ENCODE data around the gene SCO2.

DNA sequence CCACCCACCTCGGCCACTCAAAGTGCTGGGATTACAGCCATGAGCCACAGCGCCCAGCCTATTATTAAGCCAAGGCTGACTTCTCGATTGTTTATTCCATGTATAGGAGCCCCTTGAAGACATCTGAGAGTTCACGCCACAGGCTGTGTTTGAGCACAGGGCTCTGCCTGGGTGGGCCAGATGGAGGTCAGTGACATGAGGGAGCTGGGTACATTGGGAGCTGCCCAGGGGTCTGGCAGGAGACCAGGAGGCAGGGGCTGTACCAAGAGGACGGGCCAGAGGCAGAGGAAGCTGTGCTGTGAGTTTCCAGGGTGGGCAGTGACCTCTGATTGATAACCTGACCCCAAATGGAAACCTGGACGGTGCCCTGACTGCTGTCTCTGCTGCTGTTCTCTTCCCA lies 23.3 kb downstream of the SCO2 start:
- TF ChIP-seq, protein P1, sequence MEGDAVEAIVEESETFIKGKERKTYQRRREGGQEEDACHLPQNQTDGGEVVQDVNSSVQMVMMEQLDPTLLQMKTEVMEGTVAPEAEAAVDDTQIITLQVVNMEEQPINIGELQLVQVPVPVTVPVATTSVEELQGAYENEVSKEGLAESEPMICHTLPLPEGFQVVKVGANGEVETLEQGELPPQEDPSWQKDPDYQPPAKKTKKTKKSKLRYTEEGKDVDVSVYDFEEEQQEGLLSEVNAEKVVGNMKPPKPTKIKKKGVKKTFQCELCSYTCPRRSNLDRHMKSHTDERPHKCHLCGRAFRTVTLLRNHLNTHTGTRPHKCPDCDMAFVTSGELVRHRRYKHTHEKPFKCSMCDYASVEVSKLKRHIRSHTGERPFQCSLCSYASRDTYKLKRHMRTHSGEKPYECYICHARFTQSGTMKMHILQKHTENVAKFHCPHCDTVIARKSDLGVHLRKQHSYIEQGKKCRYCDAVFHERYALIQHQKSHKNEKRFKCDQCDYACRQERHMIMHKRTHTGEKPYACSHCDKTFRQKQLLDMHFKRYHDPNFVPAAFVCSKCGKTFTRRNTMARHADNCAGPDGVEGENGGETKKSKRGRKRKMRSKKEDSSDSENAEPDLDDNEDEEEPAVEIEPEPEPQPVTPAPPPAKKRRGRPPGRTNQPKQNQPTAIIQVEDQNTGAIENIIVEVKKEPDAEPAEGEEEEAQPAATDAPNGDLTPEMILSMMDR (IDR thresholded peaks at IDR 0.05): no peak
- no peak for TF ChIP-seq POLR2A (IDR thresholded peaks at IDR 0.05)

All from Peyer's patch (tissue), 4 donors.